Heart right ventricle (tissue), 16 donors: ENCODE measurements around the gene SERPINB6. TPM values are rescaled to one million over a fixed set of nuclear protein-coding genes. Genes with fewer than 3 reads are reported as not detected.
A peak's percentile ranks its signal among the peaks of the same experiment; 100 is the strongest.

Source experiments
- ATAC-seq, 8 donors: fragments of 200-7000 bp; cut with Tn5 transposase; one replicate each; pipeline ENCODE4 v1.9.1; 2020; ENCODE audit warnings: mild to moderate bottlenecking in 8 of 8, moderate library complexity in 8 of 8, moderate number of reproducible peaks in 1 of 8
- DNase-seq, 2 donors: peaks; one replicate each; pipeline ENCODE4 v3.0.0-alpha.2; 2020
- H3K27ac ChIP-seq, 10 donors: fragments of 200-600 bp; sonication (generic) in 2 of 10; one replicate each; pipeline versions ENCODE4 v1.5.0 to v1.8.0; 2020 to 2022; ENCODE audit warnings: mild to moderate bottlenecking in 3 of 10
- H3K27me3 ChIP-seq, 7 donors: fragments of 200-600 bp; one replicate each; pipeline ENCODE4 v1.8.0; 2021 to 2022; ENCODE audit warnings: mild to moderate bottlenecking in 2 of 7
- H3K36me3 ChIP-seq, 9 donors: fragments of 200-600 bp; sonication (generic) in 1 of 9; one replicate each; pipeline versions ENCODE4 v1.5.0 to v1.8.0; 2020 to 2022; ENCODE audit warnings: mild to moderate bottlenecking in 2 of 9
- H3K4me1 ChIP-seq, 9 donors: fragments of 200-600 bp; sonication (generic) in 1 of 9; one replicate each; pipeline versions ENCODE4 v1.5.0 to v1.8.0; 2020 to 2022; ENCODE audit warnings: mild to moderate bottlenecking in 4 of 9
- H3K4me3 ChIP-seq, 10 donors: fragments of 200-600 bp; sonication (generic) in 2 of 10; one replicate each; pipeline versions ENCODE4 v1.5.0 to v1.8.0; 2020 to 2022; ENCODE audit warnings: mild to moderate bottlenecking in 7 of 10, moderate library complexity in 2 of 10
- H3K9me3 ChIP-seq, 11 donors: fragments of 200-600 bp in 10 of 11; sonication (generic) in 2 of 11; one replicate each; pipeline versions ENCODE4 v1.5.0 to v1.8.0; 2013 to 2022; ENCODE audit warnings: mild to moderate bottlenecking in 2 of 11, control low read depth in 1 of 11, moderate library complexity in 1 of 11
- WGBS, 2 donors: extraction: QIAGEN DNeasy Blood & Tissue Kit; methylation state at CpG; one replicate each; pipeline ENCODE4 v1.1.7; 2013; ENCODE audit warnings: inconsistent platforms in 1 of 2; 5-methylcytosine and 5-hydroxymethylcytosine counted together
- intact Hi-C, 10 donors: fragments of 100-400 bp; cut with DNase I; formaldehyde crosslinking; loops; one replicate each; pipeline versions ENCODE4 v1.11.1 to v1.14.2; 2022
- polyA plus RNA-seq, 2 donors: library from polyadenylated mRNA; stranded (reverse); fragments of 200-250 nt; gene quantifications; one replicate each; pipeline ENCODE4 v1.2.3, GENCODE V29; 2013
- total RNA-seq, 10 donors: library from RNA; stranded (reverse); fragmentation: NEBNext Ultra II Directional in 3 of 10; extraction: Animal tissue kit (Norgen Biotek cat#: 25700) in 3 of 10; gene quantifications; one replicate each; pipeline versions ENCODE4 v1.2.1 to v1.2.4, GENCODE V29; 2021 to 2023
- TF ChIP-seq, protein P1 (sequence below), 9 donors: fragments of 200-600 bp; sonication (generic) in 2 of 9; IDR thresholded peaks; one replicate each; pipeline versions ENCODE4 v1.5.0 to v1.8.0; 2021 to 2022; ENCODE audit warnings: antibody characterized with exemption in 9 of 9, mild to moderate bottlenecking in 5 of 9, moderate library complexity in 1 of 9
- donor health status: Arrhythmogenic right ventricular cardiomyopathy.
- donor health status: ischemic (EF 13 %, LVEDD 7.1; RV severe dilation, severe dysfunction).
- donor health status: healthy with polysubstance abuse.
- donor health status: DM: no; HTN: yes; CAD: no.
- donor health status: DM: no; HTN: no; CAD: no.
- donor health status: ischemic (EF 25% LVEDD 6.9; RV normal size, moderate dysfunction).
- donor health status: ischemic (EF 25% LVEDD 5.7; RV mildly dilated, moderate dysfunction).
- donor health status: healthy.
- donor health status: DM: yes; HTN: yes; CAD: no.
- donor health status: Ischemic cardiomyopathy.
- donor health status: ischemic (EF 35%, LVEDD 5.7; RV mildly dilated, moderate dysfunction).
- donor health status: nonischemic (EF 11% LVEDD 7.7; RV severe dilation, severe dysfunction).
- donor health status: DM: yes; HTN: yes; CAD: no.
- donor health status: PGD.
- donor health status: ischemic (EF 29% LVEDD 5.4; RV normal size, mild dysfunction).
- donor health status: nonischemic (EF 23%, LVEDD 6.1; RV moderate dilation, normal function).

SERPINB6 gene
- total and polyA plus RNA-seq, 12 donors, result 138 to 261 (median 175) TPM

DNA sequence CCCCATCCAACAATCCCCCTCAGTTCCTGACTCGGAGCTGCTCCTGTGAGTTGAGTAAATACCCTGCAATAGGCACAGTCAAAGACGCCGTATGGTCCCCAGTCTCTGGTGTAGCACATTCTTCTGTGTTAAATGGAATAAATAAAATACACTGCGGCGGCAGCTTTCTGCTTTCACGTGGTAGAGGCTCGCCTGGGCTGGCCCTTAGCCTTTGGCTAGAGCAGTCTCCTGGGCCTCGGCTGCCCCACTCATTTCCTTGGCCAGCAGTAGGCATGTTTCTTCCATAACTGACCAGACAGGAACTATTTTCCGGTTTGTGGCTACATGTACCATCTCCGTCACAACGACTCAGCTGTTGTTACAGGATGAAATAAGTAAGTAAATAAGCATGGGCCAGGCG lies 20.7 kb downstream of the SERPINB6 start:
- WGBS, 2 donors, result 84 to 93% methylated on average over 12 of the region's 12 CpGs
- Histone ChIP-seq H3K27ac (peak overlapping the region in 2 of 10 donors; percentile 62 to 67), H3K4me1 (peaks cover 0 to 53% (median 22%) of the 10 kb centered on the region in 9 donors), H3K27me3 (no peaks in the 10 kb centered on the region), H3K4me3 (no peak overlapping the region), H3K9me3 (no peaks in the 10 kb centered on the region), H3K36me3 (peaks cover 0 to 88% (median 32%) of the 10 kb centered on the region in 9 donors)
- DNase-seq (no peak), ATAC-seq (no peak)
- TF ChIP-seq, protein P1, sequence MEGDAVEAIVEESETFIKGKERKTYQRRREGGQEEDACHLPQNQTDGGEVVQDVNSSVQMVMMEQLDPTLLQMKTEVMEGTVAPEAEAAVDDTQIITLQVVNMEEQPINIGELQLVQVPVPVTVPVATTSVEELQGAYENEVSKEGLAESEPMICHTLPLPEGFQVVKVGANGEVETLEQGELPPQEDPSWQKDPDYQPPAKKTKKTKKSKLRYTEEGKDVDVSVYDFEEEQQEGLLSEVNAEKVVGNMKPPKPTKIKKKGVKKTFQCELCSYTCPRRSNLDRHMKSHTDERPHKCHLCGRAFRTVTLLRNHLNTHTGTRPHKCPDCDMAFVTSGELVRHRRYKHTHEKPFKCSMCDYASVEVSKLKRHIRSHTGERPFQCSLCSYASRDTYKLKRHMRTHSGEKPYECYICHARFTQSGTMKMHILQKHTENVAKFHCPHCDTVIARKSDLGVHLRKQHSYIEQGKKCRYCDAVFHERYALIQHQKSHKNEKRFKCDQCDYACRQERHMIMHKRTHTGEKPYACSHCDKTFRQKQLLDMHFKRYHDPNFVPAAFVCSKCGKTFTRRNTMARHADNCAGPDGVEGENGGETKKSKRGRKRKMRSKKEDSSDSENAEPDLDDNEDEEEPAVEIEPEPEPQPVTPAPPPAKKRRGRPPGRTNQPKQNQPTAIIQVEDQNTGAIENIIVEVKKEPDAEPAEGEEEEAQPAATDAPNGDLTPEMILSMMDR (IDR thresholded peaks at IDR 0.05), result no peak
- intact Hi-C loops, result loop anchor here in 4 of 10 donors (5.0 kb wide), 1 partner anchor 37 kb away; no protein-coding TSS in a partner anchor

DNA sequence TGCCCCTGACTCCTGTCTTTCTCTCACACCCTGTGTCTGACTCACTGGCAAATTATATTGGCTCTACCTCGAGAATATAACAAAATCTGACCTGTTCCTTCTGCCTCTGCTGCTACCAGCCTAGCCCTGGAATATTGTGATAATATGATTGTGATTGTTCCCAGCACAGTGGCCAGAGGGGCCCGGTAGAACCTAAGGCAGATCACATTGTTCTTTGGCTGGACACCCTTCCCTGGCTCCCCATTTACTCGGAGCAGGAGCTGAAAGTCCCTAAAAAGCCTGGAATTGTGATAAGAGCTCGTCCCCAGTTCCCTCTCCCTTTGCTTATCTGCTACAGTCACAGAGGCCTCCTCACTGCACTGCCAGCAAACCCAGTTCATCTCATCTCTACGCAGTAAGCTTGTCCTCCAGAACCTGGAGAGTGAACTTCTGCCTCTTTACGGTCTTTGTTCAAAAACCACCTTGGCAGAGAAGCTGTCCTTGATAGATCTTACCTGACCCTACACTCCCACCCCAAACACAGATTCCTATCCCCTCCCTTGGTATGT lies 21.8 kb downstream of the SERPINB6 start:
- H3K4me1 ChIP-seq, result peaks cover 0 to 62% (median 22%) of the 10 kb centered on the region in 9 donors
- DNase-seq (no peak), ATAC-seq (peak in 4 of 8 donors; percentile 11 to 69 (median 46))
- no peaks in the 10 kb centered on the region for H3K9me3 ChIP-seq
- intact Hi-C loops, result loop anchor here in 4 of 10 donors (5.0 kb wide), 1 partner anchor 38 kb away; no protein-coding TSS in a partner anchor
- TF ChIP-seq, protein P1 (IDR thresholded peaks at IDR 0.05), result no peak
- H3K36me3 ChIP-seq, result peaks cover 0 to 80% (median 24%) of the 10 kb centered on the region in 9 donors
- 50 to 58% methylated on average over 6 of the region's 6 CpGs for WGBS, 2 donors
- peak overlapping the region; percentile 38 to 82 (median 62) for H3K27ac ChIP-seq
- no peaks in the 10 kb centered on the region for H3K27me3 ChIP-seq
- H3K4me3 ChIP-seq, result no peak overlapping the region

DNA sequence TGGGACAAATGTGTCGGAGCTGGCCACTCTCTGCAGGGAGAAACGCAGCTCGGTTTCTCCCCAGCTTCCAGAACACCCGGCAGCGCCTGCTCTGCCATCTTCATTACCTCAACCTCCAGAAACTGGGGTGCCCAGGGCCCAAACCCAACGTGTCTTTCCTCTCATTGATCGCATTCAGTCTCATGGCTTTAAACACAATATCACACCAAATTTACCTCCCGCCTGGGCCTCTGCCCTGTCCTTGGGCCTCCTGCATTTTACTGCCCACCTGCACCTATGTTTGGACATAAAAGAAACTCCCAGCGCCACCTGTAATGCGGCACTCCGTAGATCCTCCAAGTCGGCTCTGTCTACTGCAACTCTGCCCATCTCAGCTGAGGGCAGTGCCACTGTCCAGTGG lies 22.2 kb downstream of the SERPINB6 start:
- intact Hi-C loops, result no loop called here
- DNase-seq, result no peak
- peak overlapping the region; percentile 38 to 82 (median 62) for H3K27ac ChIP-seq

DNA sequence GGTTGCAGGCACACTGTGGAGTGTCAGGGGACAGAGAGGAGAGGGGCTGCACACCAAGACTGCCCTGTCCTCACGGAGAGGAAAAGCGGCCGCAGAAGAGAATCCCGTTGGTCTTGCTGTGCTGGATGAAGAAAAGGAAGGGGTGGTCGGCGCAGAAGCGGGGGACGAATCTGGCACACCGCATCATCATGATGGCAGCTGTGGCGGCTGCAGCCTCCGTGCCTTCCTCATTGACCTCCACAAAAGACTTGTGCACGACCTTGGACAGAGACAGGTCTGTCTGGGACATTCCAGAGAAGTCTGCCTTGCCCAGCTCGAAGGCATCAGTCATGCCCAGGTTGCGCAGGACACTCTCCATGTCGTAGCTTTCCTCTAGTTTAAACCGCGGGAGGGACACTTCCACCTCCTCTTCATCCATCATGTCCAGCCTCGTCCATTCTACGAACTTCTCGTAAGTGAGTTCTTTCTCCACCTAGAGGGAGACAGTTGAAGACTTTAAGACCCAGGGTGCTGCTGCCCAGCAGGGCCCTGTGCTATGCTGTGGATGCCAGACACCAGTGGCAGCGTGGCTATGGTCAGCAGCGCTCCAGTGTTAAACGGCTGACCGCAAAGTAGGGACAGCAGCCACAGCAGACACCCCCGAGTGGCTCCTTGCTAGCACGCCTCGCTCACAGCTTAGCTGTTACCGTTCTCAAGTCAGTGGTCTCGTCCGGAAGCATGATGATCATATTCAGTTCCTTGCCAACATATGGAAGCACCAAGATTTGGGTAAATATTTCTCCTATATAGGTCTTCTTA lies 22.9 kb downstream of the SERPINB6 start:
- Histone ChIP-seq H3K4me1 (peaks cover 7 to 68% (median 29%) of the 10 kb centered on the region in 9 donors), H3K36me3 (peaks cover 0 to 68% (median 20%) of the 10 kb centered on the region in 9 donors), H3K9me3 (no peaks in the 10 kb centered on the region), H3K4me3 (no peak overlapping the region), H3K27ac (peak overlapping the region in 7 of 10 donors; percentile 55 to 82 (median 69)), H3K27me3 (no peaks in the 10 kb centered on the region)
- TF ChIP-seq, protein P1 (IDR thresholded peaks at IDR 0.05), result no peak
- peak in 1 of 8 donors; percentile 22 for ATAC-seq
- intact Hi-C loops, result no loop called here
- no peak for DNase-seq
- WGBS, 2 donors, result 90 to 93% methylated on average over 30 of the region's 30 CpGs

More for the DNA sequence above, 22.2 kb downstream of the SERPINB6 start:
- WGBS, 2 donors, result 94 to 96% methylated on average over 12 of the region's 12 CpGs
- Histone ChIP-seq H3K36me3 (peaks cover 0 to 75% (median 24%) of the 10 kb centered on the region in 9 donors), H3K4me1 (peaks cover 4 to 65% (median 22%) of the 10 kb centered on the region in 9 donors), H3K4me3 (no peak overlapping the region), H3K9me3 (no peaks in the 10 kb centered on the region), H3K27me3 (no peaks in the 10 kb centered on the region)
- TF ChIP-seq, protein P1 (IDR thresholded peaks at IDR 0.05), result no peak
- ATAC-seq, result no peak
